Parathyroid adenoma (tissue), 2 donors: Measurements from ENCODE around the gene C1QTNF7.

Experiments
- H2AFZ ChIP-seq: fragments of 300-600 bp; sonication (generic); one replicate; pipeline ENCODE4 v1.7.0; 2017; ENCODE audit warnings: antibody characterized with exemption, mild to moderate bottlenecking
- H3K27ac ChIP-seq: fragments of 300-600 bp; sonication (generic); one replicate; pipeline ENCODE4 v1.7.0; 2017
- H3K27me3 ChIP-seq: fragments of 300-600 bp; sonication (generic); one replicate; pipeline ENCODE4 v1.7.0; 2017; ENCODE audit warnings: low read length; ENCODE audit not compliant: control insufficient read depth, insufficient read depth
- H3K36me3 ChIP-seq: fragments of 300-600 bp; sonication (generic); one replicate; pipeline ENCODE4 v1.7.0; 2017; ENCODE audit warnings: low read length; ENCODE audit not compliant: control insufficient read depth, insufficient read depth
- H3K4me1 ChIP-seq: fragments of 300-600 bp; sonication (generic); one replicate; pipeline ENCODE4 v1.7.0; 2017; ENCODE audit warnings: control low read depth
- H3K4me2 ChIP-seq: fragments of 300-600 bp; sonication (generic); one replicate; pipeline ENCODE4 v1.7.0; 2017; ENCODE audit warnings: low read length
- H3K4me3 ChIP-seq: fragments of 300-600 bp; sonication (generic); one replicate; pipeline ENCODE4 v1.7.0; 2017; ENCODE audit warnings: low read depth, low read length
- H3K79me2 ChIP-seq: fragments of 300-600 bp; sonication (generic); one replicate; pipeline ENCODE4 v1.7.0; 2017; ENCODE audit warnings: control low read depth
- H3K9ac ChIP-seq: fragments of 300-600 bp; sonication (generic); one replicate; pipeline ENCODE4 v1.7.0; 2017; ENCODE audit warnings: mild to moderate bottlenecking
- H3K9me3 ChIP-seq: fragments of 300-600 bp; sonication (generic); one replicate; pipeline ENCODE4 v1.7.0; 2017; ENCODE audit warnings: low read length; ENCODE audit not compliant: control insufficient read depth
- CTCF ChIP-seq: fragments of 300-600 bp; sonication (generic); IDR thresholded peaks from one replicate; pipeline ENCODE4 v1.7.0; 2017; ENCODE audit warnings: antibody characterized with exemption, mild to moderate bottlenecking
- donor health status: primary hyperparathyroidism.

Gene C1QTNF7

DNA sequence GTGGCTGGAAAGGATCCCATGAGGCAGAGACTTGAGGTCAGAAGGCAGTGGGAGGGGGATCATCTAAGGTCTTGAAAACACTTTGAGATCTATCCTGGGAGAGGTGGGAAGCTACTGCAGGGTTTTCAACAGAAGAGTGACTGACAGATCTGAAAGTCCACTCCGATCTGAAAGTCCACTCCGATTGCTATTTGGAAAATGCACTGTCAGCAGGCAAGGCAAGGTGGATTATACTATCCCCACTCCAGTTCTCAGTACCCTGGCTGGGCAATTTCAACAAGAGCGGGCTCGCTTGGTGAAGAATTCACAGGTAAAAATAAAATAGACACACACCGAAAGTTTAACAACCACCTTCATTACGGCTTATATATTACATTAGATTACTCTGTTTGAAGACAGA, 42.3 kb upstream of the C1QTNF7 start:
- H3K9me3 ChIP-seq: no peaks in the 10 kb centered on the region
- no peak for TF ChIP-seq CTCF
- H3K27me3 ChIP-seq: no peaks in the 10 kb centered on the region
- no peak overlapping the region for H3K4me3 ChIP-seq
- no peaks in the 10 kb centered on the region for H3K4me1 ChIP-seq
- no peaks in the 10 kb centered on the region for H3K79me2 ChIP-seq
- H3K9ac ChIP-seq: no peak overlapping the region
- peak overlapping the region; percentile 2 for H2AFZ ChIP-seq
- no peak overlapping the region for H3K27ac ChIP-seq
- H3K4me2 ChIP-seq: no peak overlapping the region
- no peaks in the 10 kb centered on the region for H3K36me3 ChIP-seq

DNA sequence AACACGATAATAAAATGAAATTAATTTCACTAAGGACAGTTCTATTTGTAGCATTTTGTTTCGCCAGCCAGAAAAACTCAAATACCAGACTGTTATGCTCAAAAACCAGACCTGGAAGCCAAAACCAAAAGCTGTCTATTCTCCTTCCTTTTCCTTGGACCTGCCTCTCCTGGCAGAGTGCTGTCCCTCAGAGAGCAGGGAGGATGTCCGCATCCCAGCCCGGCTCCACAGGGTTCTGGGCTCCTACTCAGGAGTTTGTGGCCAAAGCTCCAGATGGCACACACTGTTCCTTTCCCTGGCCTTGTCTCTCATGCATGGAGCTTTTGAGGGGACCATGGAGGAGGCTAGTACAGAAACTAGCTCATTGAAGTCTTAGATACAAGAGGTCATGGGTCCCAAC, 41.9 kb upstream of the C1QTNF7 start:
- Histone ChIP-seq H3K36me3 (no peaks in the 10 kb centered on the region), H2AFZ (no peak overlapping the region), H3K9me3 (no peaks in the 10 kb centered on the region), H3K27me3 (no peaks in the 10 kb centered on the region), H3K27ac (no peak overlapping the region), H3K4me2 (no peak overlapping the region), H3K79me2 (no peaks in the 10 kb centered on the region), H3K4me3 (no peak overlapping the region), H3K4me1 (no peaks in the 10 kb centered on the region), H3K9ac (no peak overlapping the region)
- TF ChIP-seq CTCF: no peak

DNA sequence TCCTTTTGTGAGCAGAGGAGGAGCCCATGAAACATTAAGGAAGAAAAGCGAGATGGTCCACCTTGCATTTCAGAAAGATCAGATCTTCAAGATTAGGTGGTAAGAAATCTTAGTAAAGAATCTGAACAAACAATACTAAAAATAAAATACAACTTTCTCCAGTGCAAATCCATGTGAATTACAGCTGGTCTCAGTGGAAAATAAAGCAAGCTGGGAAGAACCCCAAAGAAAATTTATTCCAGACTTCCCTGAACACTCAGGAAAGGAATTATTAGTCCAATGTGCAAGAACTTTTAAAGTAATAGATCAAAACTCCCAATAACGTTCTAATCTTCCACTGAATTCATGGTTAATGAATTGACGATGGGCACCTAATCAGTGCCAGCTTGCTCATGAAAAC, 37.3 kb upstream of the C1QTNF7 start:
- no peak overlapping the region for H3K27ac ChIP-seq
- peak overlapping the region; percentile 7 for H3K4me2 ChIP-seq
- no peaks in the 10 kb centered on the region for H3K4me1 ChIP-seq
- H3K9me3 ChIP-seq: no peaks in the 10 kb centered on the region
- H2AFZ ChIP-seq: no peak overlapping the region
- H3K4me3 ChIP-seq: no peak overlapping the region
- no peak for TF ChIP-seq CTCF
- H3K36me3 ChIP-seq: no peaks in the 10 kb centered on the region
- no peak overlapping the region for H3K9ac ChIP-seq
- no peaks in the 10 kb centered on the region for H3K79me2 ChIP-seq
- H3K27me3 ChIP-seq: no peaks in the 10 kb centered on the region

DNA sequence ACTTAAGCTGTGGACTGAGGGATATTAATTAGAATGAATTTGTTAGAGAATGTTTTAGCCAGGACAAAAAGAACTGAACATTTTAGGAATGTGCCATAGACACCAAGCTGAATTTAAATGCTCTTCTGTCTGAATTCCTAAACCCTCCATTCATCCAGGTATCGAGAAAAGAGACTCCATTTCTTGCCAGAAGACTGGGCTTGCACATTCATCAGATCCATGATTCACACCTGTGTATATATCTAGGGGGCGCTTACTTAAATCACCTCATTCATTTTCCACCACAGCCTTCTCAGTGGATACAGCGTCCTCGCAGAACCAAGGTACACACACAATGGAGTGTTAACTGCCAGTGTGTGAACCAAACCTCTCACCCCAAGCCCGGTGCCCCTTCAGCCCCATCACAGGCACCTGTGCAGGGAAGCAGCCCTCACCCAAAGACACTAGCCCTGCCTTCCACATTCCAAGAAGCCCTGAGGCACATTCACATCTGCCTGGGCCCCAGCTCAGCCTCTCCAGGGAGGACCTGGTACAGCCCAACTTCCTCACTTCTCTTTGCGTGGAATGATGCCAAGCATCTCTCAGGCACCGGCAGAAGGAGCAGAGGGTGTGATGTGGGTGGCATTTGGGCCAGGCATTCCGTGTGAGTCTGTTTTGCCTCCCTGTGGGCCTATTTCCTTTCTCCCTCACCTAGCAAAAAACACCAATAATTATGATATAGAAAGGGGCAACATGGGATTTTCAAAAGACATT, 35.6 kb upstream of the C1QTNF7 start:
- Histone ChIP-seq H3K4me3 (no peak overlapping the region), H3K36me3 (no peaks in the 10 kb centered on the region), H3K4me2 (no peak overlapping the region), H3K27me3 (no peaks in the 10 kb centered on the region), H3K4me1 (no peaks in the 10 kb centered on the region), H3K9me3 (no peaks in the 10 kb centered on the region), H3K27ac (no peak overlapping the region), H3K79me2 (no peaks in the 10 kb centered on the region), H2AFZ (no peak overlapping the region), H3K9ac (no peak overlapping the region)
- no peak for TF ChIP-seq CTCF

DNA sequence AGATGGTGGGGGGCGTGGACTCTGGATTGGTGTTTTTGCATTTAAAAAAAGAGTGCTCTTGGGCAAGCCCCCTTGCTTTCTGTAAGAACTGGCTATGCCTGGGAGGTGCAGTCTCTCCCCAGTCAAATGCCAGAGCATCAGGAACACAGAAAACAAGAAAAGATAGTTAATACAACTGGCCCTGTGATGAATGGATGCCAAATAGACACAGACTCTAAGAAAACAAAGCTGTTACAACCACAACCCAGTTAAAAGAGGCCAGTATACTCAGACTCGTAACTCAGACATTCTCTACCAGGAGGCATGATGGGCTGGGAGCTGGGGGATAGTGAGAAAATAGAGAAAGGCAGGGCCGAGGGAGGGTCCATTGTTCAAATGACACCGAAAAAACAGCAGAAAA, 32.5 kb upstream of the C1QTNF7 start:
- H3K4me2 ChIP-seq: no peak overlapping the region
- H3K4me1 ChIP-seq: peaks cover 10% of the 10 kb centered on the region
- H2AFZ ChIP-seq: no peak overlapping the region
- no peaks in the 10 kb centered on the region for H3K36me3 ChIP-seq
- no peak overlapping the region for H3K9ac ChIP-seq
- no peak for TF ChIP-seq CTCF
- no peaks in the 10 kb centered on the region for H3K79me2 ChIP-seq
- H3K4me3 ChIP-seq: no peak overlapping the region
- no peaks in the 10 kb centered on the region for H3K9me3 ChIP-seq
- H3K27me3 ChIP-seq: no peaks in the 10 kb centered on the region
- H3K27ac ChIP-seq: no peak overlapping the region
